ENCODE results near the gene RBM4.

DNA sequence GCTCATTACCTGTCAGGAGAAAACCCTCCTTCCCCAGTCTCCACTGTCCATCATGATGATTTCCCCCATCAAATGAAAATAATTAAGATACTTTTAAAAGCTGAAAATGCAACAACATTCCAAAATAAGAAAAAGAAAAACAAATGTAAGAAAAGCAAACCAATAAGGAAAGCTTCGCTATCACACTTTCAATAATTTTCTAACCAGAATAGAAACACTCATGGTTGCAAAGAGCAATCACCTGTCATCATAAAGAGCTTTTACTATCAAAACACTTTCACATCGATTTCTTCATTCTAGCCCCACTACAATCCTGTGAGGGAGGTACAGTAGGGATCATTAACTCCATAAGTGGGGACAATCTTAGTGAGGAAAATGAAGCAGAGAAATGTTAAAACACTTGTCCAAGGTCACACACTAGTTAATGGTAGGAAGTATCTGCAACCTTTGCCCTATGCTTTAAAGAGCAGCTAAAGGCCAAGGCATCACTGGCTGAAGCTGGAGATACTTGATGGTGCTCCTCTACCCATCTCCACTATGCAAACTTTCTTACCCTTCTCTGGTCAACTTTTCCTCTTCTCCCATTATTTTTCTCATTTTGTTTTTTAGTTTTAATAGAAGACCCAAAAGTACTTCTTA is 36.6 kb downstream of the RBM4 start:
- TF ChIP-seq POLR2A (IDR thresholded peaks at IDR 0.05) (no peak), CTCF (IDR thresholded peaks at IDR 0.05) (no peak)
